A549 (cell line): ENCODE results near the gene RER1. TPM values are rescaled to one million over a fixed set of nuclear protein-coding genes. Genes with fewer than 3 reads are reported as not detected.

ENCODE experiments used
- ATAC-seq, 2 experiments: fragments of 200-7000 bp in 1 of 2; fragments of >200 bp in 1 of 2; cut with Nextera tagmentation in 1 of 2; cut with Tn5 transposase in 1 of 2; 3 replicates each; pipeline versions ENCODE4 v1.8.0 to v1.9.1; 2018 to 2020; ENCODE audit warnings: mild to moderate bottlenecking in 1 of 2, moderate library complexity in 1 of 2
- CTCF ChIA-PET: fragments of 300-600 bp; sonication (Branson Sonifier 250); formaldehyde crosslinking; extraction: SDS; loops from one replicate; lab custom pipeline; 2021; ENCODE audit warnings: antibody characterized with exemption, inconsistent platforms; lab: Yijun Ruan, JAX
- POLR2A ChIA-PET: fragments of 350-600 bp; formaldehyde crosslinking; extraction: SDS; loops from one replicate; lab custom pipeline; 2021; ENCODE audit warnings: antibody characterized with exemption, inconsistent platforms; lab: Yijun Ruan, JAX
- DNase-seq, 2 experiments: peaks; one replicate each; pipeline versions ENCODE4 v3.0.0 to v3.0.0-alpha.2; 2011 to 2016; ENCODE audit warnings: low read depth in 1 of 2, low spot score in 1 of 2
- FAIRE-seq: peaks from 2 replicates; lab custom pipeline; 2011; peaks lifted over from hg19 to GRCh38; lab: Jason Lieb, UNC
- H3K27ac ChIP-seq, 2 experiments: fragments of >200 bp; sonication (Bioruptor Twin); formaldehyde crosslinking; 3 replicates each; pipeline ENCODE4 v1.5.1; 2016 to 2017
- H3K4me1 ChIP-seq: fragments of >200 bp; sonication (Bioruptor Twin); formaldehyde crosslinking; 3 replicates; pipeline ENCODE4 v1.6.1; 2016
- H3K4me2 ChIP-seq: fragments of >200 bp; sonication (Bioruptor Twin); formaldehyde crosslinking; 3 replicates; pipeline ENCODE4 v1.6.1; 2016
- H3K4me3 ChIP-seq: fragments of >200 bp; sonication (Bioruptor Twin); formaldehyde crosslinking; 3 replicates; pipeline ENCODE4 v1.5.1; 2016
- H3K9me3 ChIP-seq: fragments of >200 bp; sonication (Bioruptor Twin); formaldehyde crosslinking; 3 replicates; pipeline ENCODE4 v1.6.1; 2016
- BHLHE40 ChIP-seq: IDR thresholded peaks from 2 replicates; pipeline ENCODE4 v1.6.1; 2012; ENCODE audit warnings: low read depth, low read length, inconsistent platforms
- EHMT2 ChIP-seq: fragments of 200-600 bp; sonication (generic); IDR thresholded peaks from 2 replicates; pipeline ENCODE4 v1.6.1; 2016; ENCODE audit warnings: antibody characterized with exemption, low read depth, mild to moderate bottlenecking, moderate library complexity
- FOSL2 ChIP-seq, 2 experiments: fragments of 450-650 bp in 1 of 2; fragments of >200 bp in 1 of 2; sonication (Bioruptor Twin) in 1 of 2; formaldehyde crosslinking; IDR thresholded peaks; 2 replicates each; pipeline versions ENCODE4 v1.5.0 to v1.6.1; 2016 to 2020; ENCODE audit warnings: mild to moderate bottlenecking in 1 of 2, moderate library complexity in 1 of 2
- JUNB ChIP-seq: fragments of >200 bp; sonication (Bioruptor Twin); formaldehyde crosslinking; IDR thresholded peaks from 2 replicates; pipeline ENCODE4 v1.6.1; 2016
- KDM1A ChIP-seq: fragments of 200-600 bp; sonication (generic); IDR thresholded peaks from 2 replicates; pipeline ENCODE4 v1.6.1; 2016; ENCODE audit warnings: low read depth, mild to moderate bottlenecking
- MAZ ChIP-seq: fragments of 150-350 bp; IDR thresholded peaks from 2 replicates; pipeline ENCODE4 v1.6.1; 2014; ENCODE audit warnings: antibody characterized with exemption, low read depth, low read length, borderline replicate concordance
- NFE2L2 ChIP-seq: fragments of 150-350 bp; conservative IDR thresholded peaks from 2 replicates; pipeline ENCODE4 v1.6.1; 2014; ENCODE audit warnings: low read length
- NR3C1 ChIP-seq: fragments of >200 bp; sonication (Bioruptor Twin); formaldehyde crosslinking; IDR thresholded peaks from 3 replicates; pipeline ENCODE4 v1.6.1; 2017
- PHF8 ChIP-seq: fragments of 200-600 bp; sonication (generic); IDR thresholded peaks from 2 replicates; pipeline ENCODE4 v1.6.1; 2016; ENCODE audit warnings: low read depth, mild to moderate bottlenecking, antibody characterized with exemption, moderate library complexity, borderline replicate concordance
- RAD21 ChIP-seq, 2 experiments: fragments of >200 bp in 1 of 2; sonication (Bioruptor Twin) in 1 of 2; formaldehyde crosslinking in 1 of 2; IDR thresholded peaks in 1 of 2; conservative IDR thresholded peaks in 1 of 2; 2 replicates in 1 of 2; 3 replicates in 1 of 2; pipeline ENCODE4 v1.6.1; 2012 to 2018; ENCODE audit warnings: inconsistent platforms in 1 of 2
- RCOR1 ChIP-seq: fragments of 150-350 bp; IDR thresholded peaks from 2 replicates; pipeline ENCODE4 v1.6.1; 2014; ENCODE audit warnings: antibody characterized with exemption, low read length, low read depth
- ZC3H11A ChIP-seq: fragments of 450-650 bp; IDR thresholded peaks from 2 replicates; pipeline ENCODE4 v1.6.1; 2014; ENCODE audit warnings: antibody characterized with exemption, mild to moderate bottlenecking
- ZFP36 ChIP-seq: fragments of 450-650 bp; IDR thresholded peaks from 2 replicates; pipeline ENCODE4 v1.6.1; 2014; ENCODE audit warnings: borderline replicate concordance; ENCODE audit not compliant: partially characterized antibody
- ZSCAN20 ChIP-seq: fragments of 250-450 bp; sonication (Bioruptor Pico); IDR thresholded peaks from 2 replicates; pipeline ENCODE4 v1.8.0; 2022; ENCODE audit warnings: mild to moderate bottlenecking, moderate library complexity
- WGBS: methylation state at CpG from one replicate; pipeline ENCODE4 v1.1.6; 2017; ENCODE audit errors: missing lambda C conversion rate; 5-methylcytosine and 5-hydroxymethylcytosine counted together
- polyA plus RNA-seq, 4 experiments: library from polyadenylated mRNA; depleted of rRNA in 3 of 4; stranded (reverse); fragments of >200 nt; fragmentation: RNase III in 1 of 4; extraction: RNeasy Plus Mini Kit Qiagen cat#74134 plus additional on column Dnase treatment in 1 of 4; gene quantifications; 2 replicates in 3 of 4; 3 replicates in 1 of 4; pipeline ENCODE4 v1.2.3, GENCODE V29; 2011 to 2017
- TF ChIP-seq, protein P1 (sequence below): fragments of 150-350 bp; IDR thresholded peaks from 2 replicates; pipeline ENCODE4 v1.6.1; 2014; ENCODE audit warnings: low read depth, mild to moderate bottlenecking, low read length
- TF ChIP-seq, protein P2 (sequence below): fragments of 200-600 bp; sonication (generic); IDR thresholded peaks from 2 replicates; pipeline ENCODE4 v1.6.1; 2016; ENCODE audit warnings: antibody characterized with exemption, mild to moderate bottlenecking, moderate library complexity
- TF ChIP-seq, protein P3 (sequence below): fragments of >200 bp; sonication (Bioruptor Twin); formaldehyde crosslinking; IDR thresholded peaks from 3 replicates; pipeline ENCODE4 v1.6.1; 2016
- TF ChIP-seq, protein P4 (sequence below): fragments of 450-650 bp; IDR thresholded peaks from 2 replicates; pipeline ENCODE4 v1.6.1; 2014; ENCODE audit warnings: antibody characterized with exemption

Gene RER1
- polyA plus RNA-seq, 2 of the 4 experiments (the other 2 are of a cell fraction): 72.3 to 213 TPM

DNA sequence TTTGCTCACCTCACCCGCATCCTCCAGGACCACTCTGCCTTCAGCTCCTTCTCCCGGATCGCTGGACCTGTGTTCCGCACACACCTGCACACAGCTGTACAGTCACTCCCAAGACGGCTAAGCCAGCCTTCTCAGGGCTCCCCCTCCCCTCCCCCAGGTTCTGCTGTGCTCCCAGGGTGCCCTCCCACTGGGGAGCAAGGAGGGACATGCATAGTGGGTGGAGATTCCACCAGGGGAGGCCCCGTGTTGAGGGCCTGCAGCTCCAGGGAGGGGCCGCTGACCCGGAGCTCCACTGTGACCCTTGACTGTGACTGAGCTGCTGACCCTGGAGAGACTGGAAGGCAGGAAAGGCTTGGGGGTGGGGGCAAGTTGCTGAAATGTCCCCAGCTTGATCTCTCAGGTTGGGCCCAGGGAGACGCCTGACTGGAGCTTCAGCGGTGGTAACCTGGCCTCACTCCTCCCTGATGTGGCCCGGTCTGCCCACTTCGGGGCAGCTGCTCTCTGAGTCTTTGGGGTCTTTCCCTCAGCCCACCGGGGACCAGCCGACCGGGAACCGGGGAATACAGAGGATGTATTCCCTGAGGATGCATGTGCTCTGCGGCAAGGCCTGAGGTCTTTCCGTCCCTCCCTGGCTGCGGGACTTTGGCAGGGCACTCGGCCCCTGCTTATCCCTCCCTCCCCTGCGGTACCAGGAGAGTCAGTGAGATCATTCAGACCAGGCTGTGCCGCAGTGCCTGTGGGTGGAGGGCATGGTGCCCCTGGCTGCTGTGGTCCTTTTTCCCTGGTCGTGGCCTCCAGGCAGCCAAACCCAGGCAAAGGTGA lies 55.8 kb downstream of the RER1 start:
- Histone ChIP-seq H3K27ac (peak overlapping the region; percentile 62 to 74; a peak in 5 of 6 replicates), H3K9me3 (no peaks in the 10 kb centered on the region), H3K4me2 (peak overlapping the region; percentile 41; the same call in 2 of the 3 replicates), H3K4me1 (peaks cover 59% of the 10 kb centered on the region), H3K4me3 (no peak overlapping the region)
- WGBS: 82% methylated on average over 5 of the region's 23 CpGs
- DNase-seq (no peak), FAIRE-seq (no peak), ATAC-seq (peak in 1 of 2 experiments; percentile 4; a peak in 3 of 6 replicates)
- ChIA-PET CTCF (interaction anchor here (1.0 to 6.8 kb wide), 7 partner anchors 16 to 101 kb away, joined by 3 to 51 read pairs (median 4); no protein-coding TSS in a partner anchor), POLR2A (no interaction called here)
- TF ChIP-seq, protein P1, sequence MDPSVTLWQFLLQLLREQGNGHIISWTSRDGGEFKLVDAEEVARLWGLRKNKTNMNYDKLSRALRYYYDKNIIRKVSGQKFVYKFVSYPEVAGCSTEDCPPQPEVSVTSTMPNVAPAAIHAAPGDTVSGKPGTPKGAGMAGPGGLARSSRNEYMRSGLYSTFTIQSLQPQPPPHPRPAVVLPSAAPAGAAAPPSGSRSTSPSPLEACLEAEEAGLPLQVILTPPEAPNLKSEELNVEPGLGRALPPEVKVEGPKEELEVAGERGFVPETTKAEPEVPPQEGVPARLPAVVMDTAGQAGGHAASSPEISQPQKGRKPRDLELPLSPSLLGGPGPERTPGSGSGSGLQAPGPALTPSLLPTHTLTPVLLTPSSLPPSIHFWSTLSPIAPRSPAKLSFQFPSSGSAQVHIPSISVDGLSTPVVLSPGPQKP: no peak
- TF ChIP-seq EHMT2 (no peak), NR3C1 (no peak), ZC3H11A (no peak), NFE2L2 (no peak), MAZ (no peak), BHLHE40 (no peak), ZFP36 (no peak), FOSL2 (IDR thresholded peaks at IDR 0.05) (no peak), FOSL2 (CRISPR knock-in tag; IDR thresholded peaks at IDR 0.05) (no peak), PHF8 (no peak), JUNB (no peak), ZSCAN20 (CRISPR knock-in tag) (no peak), KDM1A (no peak), RCOR1 (no peak), RAD21 (conservative IDR thresholded peaks at IDR 0.05 in 1 of 2, IDR thresholded peaks at IDR 0.05 in 1 of 2) (no peak)
- TF ChIP-seq, protein P2, sequence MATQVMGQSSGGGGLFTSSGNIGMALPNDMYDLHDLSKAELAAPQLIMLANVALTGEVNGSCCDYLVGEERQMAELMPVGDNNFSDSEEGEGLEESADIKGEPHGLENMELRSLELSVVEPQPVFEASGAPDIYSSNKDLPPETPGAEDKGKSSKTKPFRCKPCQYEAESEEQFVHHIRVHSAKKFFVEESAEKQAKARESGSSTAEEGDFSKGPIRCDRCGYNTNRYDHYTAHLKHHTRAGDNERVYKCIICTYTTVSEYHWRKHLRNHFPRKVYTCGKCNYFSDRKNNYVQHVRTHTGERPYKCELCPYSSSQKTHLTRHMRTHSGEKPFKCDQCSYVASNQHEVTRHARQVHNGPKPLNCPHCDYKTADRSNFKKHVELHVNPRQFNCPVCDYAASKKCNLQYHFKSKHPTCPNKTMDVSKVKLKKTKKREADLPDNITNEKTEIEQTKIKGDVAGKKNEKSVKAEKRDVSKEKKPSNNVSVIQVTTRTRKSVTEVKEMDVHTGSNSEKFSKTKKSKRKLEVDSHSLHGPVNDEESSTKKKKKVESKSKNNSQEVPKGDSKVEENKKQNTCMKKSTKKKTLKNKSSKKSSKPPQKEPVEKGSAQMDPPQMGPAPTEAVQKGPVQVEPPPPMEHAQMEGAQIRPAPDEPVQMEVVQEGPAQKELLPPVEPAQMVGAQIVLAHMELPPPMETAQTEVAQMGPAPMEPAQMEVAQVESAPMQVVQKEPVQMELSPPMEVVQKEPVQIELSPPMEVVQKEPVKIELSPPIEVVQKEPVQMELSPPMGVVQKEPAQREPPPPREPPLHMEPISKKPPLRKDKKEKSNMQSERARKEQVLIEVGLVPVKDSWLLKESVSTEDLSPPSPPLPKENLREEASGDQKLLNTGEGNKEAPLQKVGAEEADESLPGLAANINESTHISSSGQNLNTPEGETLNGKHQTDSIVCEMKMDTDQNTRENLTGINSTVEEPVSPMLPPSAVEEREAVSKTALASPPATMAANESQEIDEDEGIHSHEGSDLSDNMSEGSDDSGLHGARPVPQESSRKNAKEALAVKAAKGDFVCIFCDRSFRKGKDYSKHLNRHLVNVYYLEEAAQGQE: no peak
- TF ChIP-seq, protein P3, sequence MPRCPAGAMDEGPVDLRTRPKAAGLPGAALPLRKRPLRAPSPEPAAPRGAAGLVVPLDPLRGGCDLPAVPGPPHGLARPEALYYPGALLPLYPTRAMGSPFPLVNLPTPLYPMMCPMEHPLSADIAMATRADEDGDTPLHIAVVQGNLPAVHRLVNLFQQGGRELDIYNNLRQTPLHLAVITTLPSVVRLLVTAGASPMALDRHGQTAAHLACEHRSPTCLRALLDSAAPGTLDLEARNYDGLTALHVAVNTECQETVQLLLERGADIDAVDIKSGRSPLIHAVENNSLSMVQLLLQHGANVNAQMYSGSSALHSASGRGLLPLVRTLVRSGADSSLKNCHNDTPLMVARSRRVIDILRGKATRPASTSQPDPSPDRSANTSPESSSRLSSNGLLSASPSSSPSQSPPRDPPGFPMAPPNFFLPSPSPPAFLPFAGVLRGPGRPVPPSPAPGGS: no peak

DNA sequence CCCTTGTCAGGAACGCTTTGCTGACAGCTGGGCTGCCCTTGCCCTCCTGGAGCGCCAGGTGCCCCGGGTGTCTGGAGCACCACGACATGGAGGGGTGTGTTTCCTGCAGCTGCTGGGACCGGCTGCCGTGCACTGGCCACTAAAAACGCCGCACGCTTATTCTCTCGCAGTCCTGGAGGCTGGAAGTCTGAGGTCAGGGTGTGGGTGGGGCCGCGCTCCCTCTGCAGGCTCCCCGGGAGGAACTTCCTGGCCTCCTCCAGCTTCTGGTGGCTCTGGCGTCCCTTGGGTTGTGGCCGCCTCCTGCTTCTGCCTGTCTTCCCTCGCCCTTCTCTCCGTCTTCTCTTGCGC lies 56.4 kb downstream of the RER1 start:
- FAIRE-seq: no peak
- peak in 1 of 2 experiments; percentile 64 for DNase-seq
- ChIA-PET CTCF (interaction anchor here (1.0 to 5.3 kb wide), 3 partner anchors 22 to 100 kb away, joined by 3 to 27 read pairs (median 10); no protein-coding TSS in a partner anchor), POLR2A (no interaction called here)
- no peaks in the 10 kb centered on the region for H3K9me3 ChIP-seq
- no peak overlapping the region for H3K4me3 ChIP-seq
- TF ChIP-seq ZSCAN20 (CRISPR knock-in tag): no peak
- TF ChIP-seq, protein P4, sequence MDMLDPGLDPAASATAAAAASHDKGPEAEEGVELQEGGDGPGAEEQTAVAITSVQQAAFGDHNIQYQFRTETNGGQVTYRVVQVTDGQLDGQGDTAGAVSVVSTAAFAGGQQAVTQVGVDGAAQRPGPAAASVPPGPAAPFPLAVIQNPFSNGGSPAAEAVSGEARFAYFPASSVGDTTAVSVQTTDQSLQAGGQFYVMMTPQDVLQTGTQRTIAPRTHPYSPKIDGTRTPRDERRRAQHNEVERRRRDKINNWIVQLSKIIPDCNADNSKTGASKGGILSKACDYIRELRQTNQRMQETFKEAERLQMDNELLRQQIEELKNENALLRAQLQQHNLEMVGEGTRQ: no peak
- 48% methylated on average over 9 of the region's 18 CpGs for WGBS
- H3K4me2 ChIP-seq: peak overlapping the region; percentile 41; the same call in 2 of the 3 replicates
- ATAC-seq: peak; percentile 4 to 51; a peak in 3 of 6 replicates
- peak overlapping the region; percentile 62 to 74; a peak in 5 of 6 replicates for H3K27ac ChIP-seq
- H3K4me1 ChIP-seq: peaks cover 64% of the 10 kb centered on the region
